HepG2 (cell line): ENCODE measurements around the gene FABP1. TPM values are rescaled to one million over a fixed set of nuclear protein-coding genes. Genes with fewer than 3 reads are reported as not detected.

Source experiments
- AGO2 ChIP-seq: fragments of 200-400 bp; formaldehyde crosslinking; optimal IDR thresholded peaks from 2 replicates; pipeline ENCODE3; 2017; ENCODE audit warnings: mild to moderate bottlenecking, low read depth, low read length, moderate library complexity
- EEA1 ChIP-seq: sonication (generic); formaldehyde crosslinking; IDR thresholded peaks from 2 replicates; pipeline ENCODE4 v1.5.1; 2020; ENCODE audit warnings: mild to moderate bottlenecking, missing genetic modification reagents, borderline replicate concordance
- GZF1 ChIP-seq: sonication (generic); formaldehyde crosslinking; IDR thresholded peaks from 2 replicates; pipeline ENCODE4 v1.5.1; 2020; ENCODE audit warnings: mild to moderate bottlenecking, missing genetic modification reagents
- HNRNPUL1 ChIP-seq: fragments of 200-400 bp; formaldehyde crosslinking; IDR thresholded peaks from 2 replicates; pipeline ENCODE4 v1.6.1; 2017; ENCODE audit warnings: low read depth, mild to moderate bottlenecking, low read length, moderate library complexity
- NCOA1 ChIP-seq: sonication (generic); formaldehyde crosslinking; IDR thresholded peaks from 2 replicates; pipeline ENCODE4 v1.9.0; 2021; ENCODE audit warnings: missing genetic modification reagents
- NONO ChIP-seq, 2 experiments: fragments of 450-650 bp in 1 of 2; sonication (generic) in 1 of 2; formaldehyde crosslinking in 1 of 2; IDR thresholded peaks in 1 of 2; conservative IDR thresholded peaks in 1 of 2; 2 replicates each; pipeline versions ENCODE4 v1.6.1 to v1.8.0; 2017 to 2022; ENCODE audit warnings: mild to moderate bottlenecking in 1 of 2, missing genetic modification reagents in 1 of 2, moderate library complexity in 1 of 2
- PAF1 ChIP-seq: IDR thresholded peaks from 2 replicates; pipeline ENCODE4 v1.6.1; 2016; ENCODE audit warnings: missing genetic modification reagents, missing compliant biosample characterization
- PHF21A ChIP-seq: sonication (generic); formaldehyde crosslinking; IDR thresholded peaks from 2 replicates; pipeline ENCODE4 v1.5.0; 2020; ENCODE audit warnings: mild to moderate bottlenecking, missing genetic modification reagents
- POLR2AphosphoS5 ChIP-seq: IDR thresholded peaks from 2 replicates; pipeline ENCODE4 v1.6.1; 2012; ENCODE audit warnings: low read depth, low read length
- PRPF4 ChIP-seq: fragments of 200-400 bp; formaldehyde crosslinking; IDR thresholded peaks from 2 replicates; pipeline ENCODE4 v1.6.1; 2016; ENCODE audit warnings: low read length, low read depth; ENCODE audit not compliant: poor library complexity, severe bottlenecking
- REL ChIP-seq: sonication (generic); formaldehyde crosslinking; conservative IDR thresholded peaks from 2 replicates; pipeline ENCODE4 v1.8.0; 2022; ENCODE audit warnings: mild to moderate bottlenecking, missing genetic modification reagents, moderate library complexity
- SMARCC2 ChIP-seq: fragments of 450-650 bp; IDR thresholded peaks from 2 replicates; pipeline ENCODE4 v1.6.1; 2017; ENCODE audit warnings: antibody characterized with exemption, mild to moderate bottlenecking
- ZBTB8A ChIP-seq: sonication (generic); formaldehyde crosslinking; IDR thresholded peaks from 2 replicates; pipeline ENCODE4 v1.4.0; 2020; ENCODE audit warnings: mild to moderate bottlenecking, low read depth, missing genetic modification reagents, borderline replicate concordance
- ZFP41 ChIP-seq: sonication (generic); formaldehyde crosslinking; IDR thresholded peaks from 2 replicates; pipeline ENCODE4 v1.4.0; 2020; ENCODE audit warnings: mild to moderate bottlenecking, missing genetic modification reagents, borderline replicate concordance
- ZMYM4 ChIP-seq: sonication (generic); formaldehyde crosslinking; IDR thresholded peaks from 2 replicates; pipeline ENCODE4 v1.8.1; 2023; ENCODE audit warnings: mild to moderate bottlenecking, missing genetic modification reagents
- ZNF124 ChIP-seq: sonication (generic); formaldehyde crosslinking; IDR thresholded peaks from 2 replicates; pipeline ENCODE4 v1.4.0; 2020; ENCODE audit warnings: missing genetic modification reagents
- ZNF598 ChIP-seq: sonication (generic); formaldehyde crosslinking; IDR thresholded peaks from 2 replicates; pipeline ENCODE4 v1.5.1; 2020; ENCODE audit warnings: mild to moderate bottlenecking, missing genetic modification reagents, borderline replicate concordance
- polyA plus RNA-seq, 8 experiments: library from polyadenylated mRNA; depleted of rRNA in 3 of 8; stranded (reverse) in 7 of 8; unstranded in 1 of 8; fragments of >200 nt; fragmentation: Illumina TruSeq in 4 of 8; extraction: Trizol in 4 of 8; gene quantifications; 2 replicates each; pipeline versions ENCODE4 v1.2.1 to v1.2.3, GENCODE V29; 2011 to 2016; ENCODE audit warnings: low read depth in 4 of 8, missing spikeins in 1 of 8, mixed read lengths in 1 of 8; ENCODE audit not compliant: insufficient read depth in 1 of 8
- total RNA-seq, 5 experiments: library from RNA; depleted of rRNA; stranded (reverse); fragments of >200 nt; fragmentation: Illumina TruSeq; extraction: Trizol; gene quantifications; 2 replicates each; pipeline ENCODE4 v1.2.3, GENCODE V29; 2016; ENCODE audit warnings: low read depth in 1 of 5
- TF ChIP-seq, protein P1 (sequence below): sonication (generic); formaldehyde crosslinking; IDR thresholded peaks from 2 replicates; pipeline ENCODE4 v1.4.0; 2020; ENCODE audit warnings: missing genetic modification reagents
- TF ChIP-seq, protein P2 (sequence below): sonication (generic); formaldehyde crosslinking; IDR thresholded peaks from 2 replicates; pipeline ENCODE4 v1.8.1; 2023; ENCODE audit warnings: mild to moderate bottlenecking, inconsistent platforms, moderate library complexity, missing genetic modification reagents, borderline replicate concordance
- TF ChIP-seq, protein P3 (sequence below): sonication (generic); formaldehyde crosslinking; IDR thresholded peaks from 2 replicates; pipeline ENCODE4 v1.5.0; 2020; ENCODE audit warnings: mild to moderate bottlenecking, missing genetic modification reagents
- TF ChIP-seq, protein P4 (sequence below): sonication (generic); formaldehyde crosslinking; IDR thresholded peaks from 2 replicates; pipeline ENCODE4 v1.8.0; 2022; ENCODE audit warnings: missing genetic modification reagents, mild to moderate bottlenecking, moderate library complexity, borderline replicate concordance

FABP1 gene
- total and polyA plus RNA-seq, 2 of the 13 experiments (the other 11 are each of a cell fraction or from before 2014, with no cell fraction given) = 644 to 1,608 TPM

DNA sequence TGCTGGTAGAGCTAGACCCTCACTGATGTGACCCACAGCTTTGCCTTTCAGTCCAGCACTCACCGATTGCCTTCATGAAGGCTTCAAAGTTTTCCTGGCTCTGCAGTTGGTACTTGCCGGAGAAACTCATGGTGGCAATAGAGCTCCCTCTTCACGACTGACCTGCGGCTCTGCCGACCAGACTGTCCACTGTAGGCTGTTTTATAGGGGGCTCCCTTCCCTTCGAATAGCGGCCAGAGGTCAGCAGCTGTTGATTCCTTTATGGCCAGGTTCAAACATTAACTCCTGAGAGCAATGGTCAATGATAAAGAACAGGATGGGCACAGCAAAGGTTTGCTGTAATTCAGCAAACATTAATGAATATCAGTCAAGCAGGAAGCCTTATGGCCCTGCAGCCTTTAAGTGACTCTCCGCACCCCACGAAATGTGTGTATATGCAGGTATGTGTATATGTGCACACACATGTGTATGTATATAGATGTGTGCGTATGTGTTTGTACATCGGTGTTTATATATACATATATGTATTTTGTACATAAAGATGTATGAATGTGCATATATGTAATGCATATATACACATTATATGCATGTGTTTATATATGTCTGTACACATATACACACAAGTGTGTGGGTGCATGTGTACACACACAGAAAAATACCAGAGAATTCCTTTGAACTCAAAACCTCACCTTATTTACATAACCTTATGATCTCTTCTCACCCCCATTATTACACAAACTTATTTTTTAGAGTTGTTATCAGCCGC is at the start of gene FABP1 (continued):
- TF ChIP-seq, protein P1, sequence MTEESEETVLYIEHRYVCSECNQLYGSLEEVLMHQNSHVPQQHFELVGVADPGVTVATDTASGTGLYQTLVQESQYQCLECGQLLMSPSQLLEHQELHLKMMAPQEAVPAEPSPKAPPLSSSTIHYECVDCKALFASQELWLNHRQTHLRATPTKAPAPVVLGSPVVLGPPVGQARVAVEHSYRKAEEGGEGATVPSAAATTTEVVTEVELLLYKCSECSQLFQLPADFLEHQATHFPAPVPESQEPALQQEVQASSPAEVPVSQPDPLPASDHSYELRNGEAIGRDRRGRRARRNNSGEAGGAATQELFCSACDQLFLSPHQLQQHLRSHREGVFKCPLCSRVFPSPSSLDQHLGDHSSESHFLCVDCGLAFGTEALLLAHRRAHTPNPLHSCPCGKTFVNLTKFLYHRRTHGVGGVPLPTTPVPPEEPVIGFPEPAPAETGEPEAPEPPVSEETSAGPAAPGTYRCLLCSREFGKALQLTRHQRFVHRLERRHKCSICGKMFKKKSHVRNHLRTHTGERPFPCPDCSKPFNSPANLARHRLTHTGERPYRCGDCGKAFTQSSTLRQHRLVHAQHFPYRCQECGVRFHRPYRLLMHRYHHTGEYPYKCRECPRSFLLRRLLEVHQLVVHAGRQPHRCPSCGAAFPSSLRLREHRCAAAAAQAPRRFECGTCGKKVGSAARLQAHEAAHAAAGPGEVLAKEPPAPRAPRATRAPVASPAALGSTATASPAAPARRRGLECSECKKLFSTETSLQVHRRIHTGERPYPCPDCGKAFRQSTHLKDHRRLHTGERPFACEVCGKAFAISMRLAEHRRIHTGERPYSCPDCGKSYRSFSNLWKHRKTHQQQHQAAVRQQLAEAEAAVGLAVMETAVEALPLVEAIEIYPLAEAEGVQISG (CRISPR knock-in tag) = peak; percentile 88
- no peak for TF ChIP-seq AGO2
- TF ChIP-seq, protein P2, sequence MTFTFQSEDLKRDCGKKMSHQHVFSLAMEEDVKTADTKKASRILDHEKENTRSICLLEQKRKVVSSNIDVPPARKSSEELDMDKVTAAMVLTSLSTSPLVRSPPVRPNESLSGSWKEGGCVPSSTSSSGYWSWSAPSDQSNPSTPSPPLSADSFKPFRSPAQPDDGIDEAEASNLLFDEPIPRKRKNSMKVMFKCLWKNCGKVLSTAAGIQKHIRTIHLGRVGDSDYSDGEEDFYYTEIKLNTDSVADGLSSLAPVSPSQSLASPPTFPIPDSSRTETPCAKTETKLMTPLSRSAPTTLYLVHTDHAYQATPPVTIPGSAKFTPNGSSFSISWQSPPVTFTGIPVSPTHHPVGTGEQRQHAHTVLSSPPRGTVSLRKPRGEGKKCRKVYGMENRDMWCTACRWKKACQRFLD (CRISPR knock-in tag) = no peak
- TF ChIP-seq, protein P3, sequence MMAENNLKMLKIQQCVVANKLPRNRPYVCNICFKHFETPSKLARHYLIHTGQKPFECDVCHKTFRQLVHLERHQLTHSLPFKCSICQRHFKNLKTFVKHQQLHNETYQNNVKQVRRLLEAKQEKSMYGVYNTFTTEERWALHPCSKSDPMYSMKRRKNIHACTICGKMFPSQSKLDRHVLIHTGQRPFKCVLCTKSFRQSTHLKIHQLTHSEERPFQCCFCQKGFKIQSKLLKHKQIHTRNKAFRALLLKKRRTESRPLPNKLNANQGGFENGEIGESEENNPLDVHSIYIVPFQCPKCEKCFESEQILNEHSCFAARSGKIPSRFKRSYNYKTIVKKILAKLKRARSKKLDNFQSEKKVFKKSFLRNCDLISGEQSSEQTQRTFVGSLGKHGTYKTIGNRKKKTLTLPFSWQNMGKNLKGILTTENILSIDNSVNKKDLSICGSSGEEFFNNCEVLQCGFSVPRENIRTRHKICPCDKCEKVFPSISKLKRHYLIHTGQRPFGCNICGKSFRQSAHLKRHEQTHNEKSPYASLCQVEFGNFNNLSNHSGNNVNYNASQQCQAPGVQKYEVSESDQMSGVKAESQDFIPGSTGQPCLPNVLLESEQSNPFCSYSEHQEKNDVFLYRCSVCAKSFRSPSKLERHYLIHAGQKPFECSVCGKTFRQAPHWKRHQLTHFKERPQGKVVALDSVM = no peak
- TF ChIP-seq ZNF124 (CRISPR knock-in tag) = peak; percentile 16
- TF ChIP-seq, protein P4, sequence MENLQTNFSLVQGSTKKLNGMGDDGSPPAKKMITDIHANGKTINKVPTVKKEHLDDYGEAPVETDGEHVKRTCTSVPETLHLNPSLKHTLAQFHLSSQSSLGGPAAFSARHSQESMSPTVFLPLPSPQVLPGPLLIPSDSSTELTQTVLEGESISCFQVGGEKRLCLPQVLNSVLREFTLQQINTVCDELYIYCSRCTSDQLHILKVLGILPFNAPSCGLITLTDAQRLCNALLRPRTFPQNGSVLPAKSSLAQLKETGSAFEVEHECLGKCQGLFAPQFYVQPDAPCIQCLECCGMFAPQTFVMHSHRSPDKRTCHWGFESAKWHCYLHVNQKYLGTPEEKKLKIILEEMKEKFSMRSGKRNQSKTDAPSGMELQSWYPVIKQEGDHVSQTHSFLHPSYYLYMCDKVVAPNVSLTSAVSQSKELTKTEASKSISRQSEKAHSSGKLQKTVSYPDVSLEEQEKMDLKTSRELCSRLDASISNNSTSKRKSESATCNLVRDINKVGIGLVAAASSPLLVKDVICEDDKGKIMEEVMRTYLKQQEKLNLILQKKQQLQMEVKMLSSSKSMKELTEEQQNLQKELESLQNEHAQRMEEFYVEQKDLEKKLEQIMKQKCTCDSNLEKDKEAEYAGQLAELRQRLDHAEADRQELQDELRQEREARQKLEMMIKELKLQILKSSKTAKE = peak; percentile 81
- TF ChIP-seq PRPF4 = no peak
- peak; percentile 91; the same call in 1 of the 2 replicates for TF ChIP-seq REL
- peak; percentile 87 for TF ChIP-seq ZNF598
- peak; percentile 85 for TF ChIP-seq PHF21A (CRISPR knock-in tag)
- peak; percentile 99 for TF ChIP-seq POLR2AphosphoS5
- TF ChIP-seq PAF1 (CRISPR knock-in tag) = 0 out of 2 replicates have a peak, but pooled peaks have one; percentile 72
- no peak for TF ChIP-seq SMARCC2
- TF ChIP-seq HNRNPUL1 = 0 out of 2 replicates have a peak, but pooled peaks have one; percentile 32
- no peak for TF ChIP-seq NONO (IDR thresholded peaks at IDR 0.05)
- peak; percentile 91 for TF ChIP-seq NONO (CRISPR knock-in tag; conservative IDR thresholded peaks at IDR 0.05)
- TF ChIP-seq EEA1 (CRISPR knock-in tag) = no peak; the same call in 1 of the 2 replicates
- peak; percentile 97 for TF ChIP-seq ZMYM4
- TF ChIP-seq ZFP41 (CRISPR knock-in tag) = no peak
- peak; percentile 72 for TF ChIP-seq GZF1 (CRISPR knock-in tag)
- TF ChIP-seq NCOA1 (CRISPR knock-in tag) = no peak
- TF ChIP-seq ZBTB8A (CRISPR knock-in tag) = no peak
